Measurements from ENCODE around the gene FGF14. TPM values are rescaled to one million over a fixed set of nuclear protein-coding genes. Genes with fewer than 3 reads are reported as not detected.

FGF14 gene
- total RNA-seq, 1 experiment from 2014 or later = 0.22 TPM

DNA sequence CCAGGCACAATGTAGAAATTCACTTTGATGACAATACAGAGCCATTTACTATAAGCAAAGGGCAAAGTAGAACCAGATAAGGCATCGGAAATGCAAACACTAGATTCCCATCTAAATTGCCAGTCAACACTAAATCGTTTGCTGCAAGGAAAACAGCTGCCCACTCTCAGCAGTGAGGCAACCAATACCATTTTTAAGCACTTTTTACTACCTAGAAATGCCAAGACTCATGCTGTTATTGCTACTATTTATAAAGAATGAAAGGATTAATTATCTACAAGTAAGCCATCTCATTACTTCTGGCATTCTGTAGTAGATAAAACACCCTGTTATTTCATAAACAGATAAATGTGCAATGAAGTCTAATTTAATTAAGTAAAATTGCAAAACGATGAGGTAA lies 422.0 kb downstream of the FGF14 start:
- Histone ChIP-seq H3T11ph (ENCODE audit: low read length) (no peak overlapping the region), H4K8ac (replicated peaks; ENCODE audit: insufficient read length, low read depth, low read length) (no peak overlapping the region), H2AFZ (ENCODE audit: low read length) (no peak overlapping the region), H3K23ac (ENCODE audit: insufficient read length, low read depth, low read length) (no peak overlapping the region), H3K27me3 (ENCODE audit: insufficient read depth, low read length) (no peaks in the 10 kb centered on the region), H2BK5ac (ENCODE audit: insufficient read length, low read length) (no peak overlapping the region), H3K9ac (ENCODE audit: extremely low read depth, insufficient read length, low read length) (no peak overlapping the region), H3K27ac (ENCODE audit: insufficient read length, low read depth, low read length) (no peak overlapping the region), H3K23me2 (ENCODE audit: insufficient read length, low read depth, low read length, poor library complexity, severe bottlenecking) (no peaks in the 10 kb centered on the region), H2BK15ac (ENCODE audit: low read depth, low read length) (no peak overlapping the region), H4K91ac (ENCODE audit: insufficient read length, low read depth, low read length) (no peak overlapping the region), H3K4me1 (ENCODE audit: insufficient read depth, low read length) (no peaks in the 10 kb centered on the region), H4K5ac (ENCODE audit: insufficient read length, low read depth, low read length) (no peak overlapping the region), H3K79me2 (ENCODE audit: insufficient read depth, low read length) (no peaks in the 10 kb centered on the region), H3K79me1 (ENCODE audit: insufficient read depth, low read depth, low read length, poor library complexity, severe bottlenecking) (no peaks in the 10 kb centered on the region), H2BK12ac (ENCODE audit: insufficient read length, low read depth, low read length) (no peak overlapping the region), H2BK20ac (ENCODE audit: low read depth, low read length, poor library complexity, severe bottlenecking) (no peak overlapping the region), H2BK120ac (ENCODE audit: low read depth, low read length, poor library complexity, severe bottlenecking) (no peak overlapping the region), H3K18ac (ENCODE audit: insufficient read length, low read depth, low read length) (no peak overlapping the region), H3K4me2 (ENCODE audit: insufficient read depth, insufficient read length, low read length) (no peak overlapping the region), H3K56ac (ENCODE audit: insufficient read length, low read depth, low read length) (no peak overlapping the region), H3K4ac (ENCODE audit: low read depth, low read length) (no peak overlapping the region), H3K9me3 (ENCODE audit: control insufficient read depth, low read depth, low read length) (no peaks in the 10 kb centered on the region), H2AK5ac (ENCODE audit: insufficient read length, low read length) (no peak overlapping the region), H4K20me1 (ENCODE audit: control insufficient read depth, insufficient read depth, insufficient read length) (no peaks in the 10 kb centered on the region), H3K14ac (ENCODE audit: insufficient read depth, low read length) (no peak overlapping the region)
- no peak overlapping the region for H3K27ac Mint-ChIP-seq
- H3K36me3 Mint-ChIP-seq (ENCODE audit: insufficient read depth in 1 of 3, low read depth in 3 of 3) = no peaks in the 10 kb centered on the region
- no peaks in the 10 kb centered on the region for H3K9me3 Mint-ChIP-seq
- no peaks in the 10 kb centered on the region for H3K4me1 Mint-ChIP-seq
- no CpG with 5 or more reads among the region's 3 CpGs for WGBS (ENCODE audit: extremely low coverage, insufficient read length, low lambda C conversion rate)
- H3K4me3 Mint-ChIP-seq = no peak overlapping the region
- TF ChIP-seq, protein P1, sequence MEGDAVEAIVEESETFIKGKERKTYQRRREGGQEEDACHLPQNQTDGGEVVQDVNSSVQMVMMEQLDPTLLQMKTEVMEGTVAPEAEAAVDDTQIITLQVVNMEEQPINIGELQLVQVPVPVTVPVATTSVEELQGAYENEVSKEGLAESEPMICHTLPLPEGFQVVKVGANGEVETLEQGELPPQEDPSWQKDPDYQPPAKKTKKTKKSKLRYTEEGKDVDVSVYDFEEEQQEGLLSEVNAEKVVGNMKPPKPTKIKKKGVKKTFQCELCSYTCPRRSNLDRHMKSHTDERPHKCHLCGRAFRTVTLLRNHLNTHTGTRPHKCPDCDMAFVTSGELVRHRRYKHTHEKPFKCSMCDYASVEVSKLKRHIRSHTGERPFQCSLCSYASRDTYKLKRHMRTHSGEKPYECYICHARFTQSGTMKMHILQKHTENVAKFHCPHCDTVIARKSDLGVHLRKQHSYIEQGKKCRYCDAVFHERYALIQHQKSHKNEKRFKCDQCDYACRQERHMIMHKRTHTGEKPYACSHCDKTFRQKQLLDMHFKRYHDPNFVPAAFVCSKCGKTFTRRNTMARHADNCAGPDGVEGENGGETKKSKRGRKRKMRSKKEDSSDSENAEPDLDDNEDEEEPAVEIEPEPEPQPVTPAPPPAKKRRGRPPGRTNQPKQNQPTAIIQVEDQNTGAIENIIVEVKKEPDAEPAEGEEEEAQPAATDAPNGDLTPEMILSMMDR (conservative IDR thresholded peaks at IDR 0.05) = no peak
- no peaks in the 10 kb centered on the region for H3K27me3 Mint-ChIP-seq (ENCODE audit: low read depth)
- no peak for DNase-seq

Data from H9 (cell line).